ENCODE data around the gene HERC2. TPM values are rescaled to one million over a fixed set of nuclear protein-coding genes. Genes with fewer than 3 reads are reported as not detected.
A peak's percentile ranks its signal among the peaks of the same experiment; 100 is the strongest.

Gene HERC2
- total RNA-seq, 1 donor from 2014 or later: 49.1 TPM

DNA sequence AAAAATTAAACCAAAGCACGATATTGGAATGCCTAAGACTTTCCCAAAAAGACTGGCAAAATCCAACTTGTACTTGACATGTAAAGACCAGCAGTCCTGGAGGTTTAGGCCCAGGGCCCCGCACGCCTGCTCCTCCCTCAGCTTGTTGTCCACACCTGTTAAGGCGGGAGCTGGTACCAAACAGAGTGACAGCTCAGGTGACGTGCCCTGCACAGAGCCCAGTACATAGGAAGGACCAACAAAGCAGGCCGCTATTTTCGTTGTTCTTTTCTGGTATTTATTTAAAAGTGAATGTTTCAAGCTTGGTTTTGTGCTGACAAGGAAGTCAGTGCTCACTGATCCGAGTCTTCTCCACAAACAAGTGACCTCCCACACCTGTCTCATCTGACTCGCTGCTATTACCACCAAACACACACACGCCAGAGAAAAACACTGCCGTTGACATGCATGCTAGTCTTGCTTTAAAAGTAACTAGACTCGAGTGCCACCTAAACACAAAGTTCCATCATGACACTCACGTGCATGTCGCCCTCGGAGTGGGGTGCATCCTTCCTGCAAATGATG, 50.2 kb downstream of the HERC2 start:
- POLR2A ChIA-PET: no interaction called here
- no peak for TF ChIP-seq CTCF (IDR thresholded peaks at IDR 0.05)

GRCh38 chr15:28269097-28269496, 52.9 kb downstream of the HERC2 start:
- Mint-ChIP-seq H3K9me3 (no peaks in the 10 kb centered on the region), H3K27ac (no peak overlapping the region), H3K27me3 (no peaks in the 10 kb centered on the region), H3K4me3 (no peak overlapping the region), H3K36me3 (ENCODE audit: low read depth) (peaks cover 85% of the 10 kb centered on the region), H3K4me1 (peaks cover 16% of the 10 kb centered on the region)
- intact Hi-C loops (cut with micrococcal nuclease): no loop called here
- TF ChIP-seq CTCF (IDR thresholded peaks at IDR 0.05): no peak
- ChIA-PET CTCF (no interaction called here), POLR2A (no interaction called here)
- no peak for ATAC-seq (ENCODE audit: low read depth)
- no peak for DNase-seq

More for the DNA sequence above, 50.2 kb downstream of the HERC2 start:
- Mint-ChIP-seq H3K27ac (no peak overlapping the region), H3K27me3 (no peaks in the 10 kb centered on the region), H3K36me3 (ENCODE audit: low read depth) (peaks cover 73% of the 10 kb centered on the region), H3K9me3 (no peaks in the 10 kb centered on the region), H3K4me3 (no peak overlapping the region), H3K4me1 (no peaks in the 10 kb centered on the region)
- CTCF ChIA-PET: no interaction called here
- intact Hi-C loops (cut with micrococcal nuclease): no loop called here
- DNase-seq (no peak), ATAC-seq (ENCODE audit: low read depth) (no peak)

DNA sequence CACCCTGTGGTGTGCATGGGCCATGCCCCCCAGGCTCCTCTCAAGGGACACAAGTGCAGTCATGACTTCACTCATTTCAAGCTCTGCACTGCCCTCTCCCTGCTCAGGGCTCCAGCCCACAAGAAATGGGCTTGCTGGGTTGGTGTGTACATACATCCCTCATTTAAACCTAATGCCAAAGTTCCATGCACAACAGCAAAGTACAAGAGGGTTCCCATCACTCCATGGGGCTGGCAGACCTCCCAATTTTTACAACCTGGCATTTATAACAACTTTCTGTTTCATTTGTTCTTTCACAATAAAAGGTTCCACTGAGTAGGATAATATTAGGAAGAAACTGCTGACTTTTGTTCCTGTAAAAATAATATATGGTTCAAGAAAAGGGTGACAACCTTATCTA, 54.3 kb downstream of the HERC2 start:
- ChIA-PET POLR2A (no interaction called here), CTCF (no interaction called here)
- H3K27me3 Mint-ChIP-seq: no peaks in the 10 kb centered on the region
- ATAC-seq (ENCODE audit: low read depth): no peak
- no peaks in the 10 kb centered on the region for H3K9me3 Mint-ChIP-seq
- H3K36me3 Mint-ChIP-seq (ENCODE audit: low read depth): peaks cover 87% of the 10 kb centered on the region
- H3K27ac Mint-ChIP-seq: no peak overlapping the region
- no peak for TF ChIP-seq CTCF (IDR thresholded peaks at IDR 0.05)
- intact Hi-C loops (cut with micrococcal nuclease): no loop called here
- no peak for DNase-seq
- peaks cover 16% of the 10 kb centered on the region for H3K4me1 Mint-ChIP-seq
- no peak overlapping the region for H3K4me3 Mint-ChIP-seq

DNA sequence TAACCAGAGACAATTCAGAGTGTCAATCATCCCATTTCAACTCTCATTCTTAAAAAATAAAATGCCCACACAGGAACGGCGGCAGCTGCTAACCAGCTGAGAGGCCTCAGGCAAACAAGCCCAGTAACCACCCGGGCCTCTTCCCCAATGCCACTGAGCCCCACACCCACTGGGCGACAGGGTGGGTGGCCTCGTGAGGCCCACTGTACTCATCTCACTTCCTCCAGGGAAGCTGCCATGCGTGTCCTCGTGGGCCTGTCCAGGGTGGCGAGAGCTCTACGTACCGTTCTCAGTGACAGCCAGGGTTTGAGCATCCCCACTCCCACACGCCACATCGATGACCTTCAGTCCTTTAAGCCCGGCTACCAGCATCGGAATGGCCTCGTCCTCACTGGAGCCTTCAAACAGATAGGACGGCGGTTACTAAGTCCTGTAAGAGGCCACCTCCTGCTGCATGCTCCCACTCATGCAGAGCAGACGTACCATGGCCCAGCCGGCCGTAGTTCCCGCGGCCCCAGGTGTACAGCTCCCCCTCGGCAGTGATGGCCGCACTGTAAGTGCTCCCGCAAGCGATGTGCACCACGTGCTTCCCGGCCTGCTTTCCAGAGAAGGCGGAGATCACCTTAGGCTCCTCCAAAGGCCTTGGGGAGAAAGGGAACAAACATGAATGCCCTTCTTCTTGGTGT, 56.5 kb downstream of the HERC2 start:
- Mint-ChIP-seq H3K27me3 (no peaks in the 10 kb centered on the region), H3K4me1 (peaks cover 16% of the 10 kb centered on the region), H3K27ac (peak overlapping the region; percentile 9), H3K4me3 (no peak overlapping the region), H3K36me3 (ENCODE audit: low read depth) (peaks cover 89% of the 10 kb centered on the region), H3K9me3 (no peaks in the 10 kb centered on the region)
- intact Hi-C loops (cut with micrococcal nuclease): no loop called here
- no peak for TF ChIP-seq CTCF (IDR thresholded peaks at IDR 0.05)
- ATAC-seq (ENCODE audit: low read depth) (peak; percentile 73), DNase-seq (no peak)
- CTCF ChIA-PET: no interaction called here
- POLR2A ChIA-PET: no interaction called here

DNA sequence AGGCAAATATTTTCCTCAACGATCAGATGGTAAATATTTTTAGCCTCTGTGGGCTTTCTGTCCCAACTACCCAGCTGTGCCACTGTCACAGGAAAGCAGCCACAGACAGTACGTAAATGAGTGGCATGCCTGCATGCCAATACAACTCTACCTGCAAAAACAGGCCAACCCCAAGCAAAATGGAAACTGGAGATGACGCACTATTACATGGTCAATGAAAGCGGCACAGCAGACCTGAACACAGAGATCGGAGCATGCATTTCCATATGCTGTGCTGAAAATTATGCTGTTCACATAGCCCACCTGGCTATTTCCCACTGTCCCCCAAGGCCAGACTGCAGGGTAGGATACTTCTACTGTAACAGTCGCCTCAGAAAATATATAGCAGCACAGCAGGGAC, 57.8 kb downstream of the HERC2 start:
- no peaks in the 10 kb centered on the region for H3K27me3 Mint-ChIP-seq
- TF ChIP-seq CTCF (IDR thresholded peaks at IDR 0.05): no peak
- DNase-seq (no peak), ATAC-seq (ENCODE audit: low read depth) (no peak)
- POLR2A ChIA-PET: no interaction called here
- intact Hi-C loops (cut with micrococcal nuclease): no loop called here
- no peaks in the 10 kb centered on the region for H3K9me3 Mint-ChIP-seq
- CTCF ChIA-PET: no interaction called here
- H3K27ac Mint-ChIP-seq: no peak overlapping the region
- peak overlapping the region; percentile 1 for H3K4me3 Mint-ChIP-seq
- peaks cover 16% of the 10 kb centered on the region for H3K4me1 Mint-ChIP-seq
- peaks cover 89% of the 10 kb centered on the region for H3K36me3 Mint-ChIP-seq (ENCODE audit: low read depth)

Data from activated B cell treated with CpG ODN at 0.5 μM for 24 hours (primary cell).